A549 treated with GW870086 at 1 μM for 4 hours (cell line): Measurements from ENCODE around the gene H2AZ1. TPM values are rescaled to one million over a fixed set of nuclear protein-coding genes. Genes with fewer than 3 reads are reported as not detected.

Experiments used
- total RNA-seq: library from RNA; stranded (reverse); fragments of 200-300 nt; extraction: Qiagen RNA extraction; gene quantifications from 5 replicates; pipeline ENCODE4 v1.2.3, GENCODE V29; 2022; ENCODE audit warnings: low read depth

The H2AZ1 gene
- total RNA-seq, result 628 to 678 TPM (median 642 TPM) in 5 replicates

DNA sequence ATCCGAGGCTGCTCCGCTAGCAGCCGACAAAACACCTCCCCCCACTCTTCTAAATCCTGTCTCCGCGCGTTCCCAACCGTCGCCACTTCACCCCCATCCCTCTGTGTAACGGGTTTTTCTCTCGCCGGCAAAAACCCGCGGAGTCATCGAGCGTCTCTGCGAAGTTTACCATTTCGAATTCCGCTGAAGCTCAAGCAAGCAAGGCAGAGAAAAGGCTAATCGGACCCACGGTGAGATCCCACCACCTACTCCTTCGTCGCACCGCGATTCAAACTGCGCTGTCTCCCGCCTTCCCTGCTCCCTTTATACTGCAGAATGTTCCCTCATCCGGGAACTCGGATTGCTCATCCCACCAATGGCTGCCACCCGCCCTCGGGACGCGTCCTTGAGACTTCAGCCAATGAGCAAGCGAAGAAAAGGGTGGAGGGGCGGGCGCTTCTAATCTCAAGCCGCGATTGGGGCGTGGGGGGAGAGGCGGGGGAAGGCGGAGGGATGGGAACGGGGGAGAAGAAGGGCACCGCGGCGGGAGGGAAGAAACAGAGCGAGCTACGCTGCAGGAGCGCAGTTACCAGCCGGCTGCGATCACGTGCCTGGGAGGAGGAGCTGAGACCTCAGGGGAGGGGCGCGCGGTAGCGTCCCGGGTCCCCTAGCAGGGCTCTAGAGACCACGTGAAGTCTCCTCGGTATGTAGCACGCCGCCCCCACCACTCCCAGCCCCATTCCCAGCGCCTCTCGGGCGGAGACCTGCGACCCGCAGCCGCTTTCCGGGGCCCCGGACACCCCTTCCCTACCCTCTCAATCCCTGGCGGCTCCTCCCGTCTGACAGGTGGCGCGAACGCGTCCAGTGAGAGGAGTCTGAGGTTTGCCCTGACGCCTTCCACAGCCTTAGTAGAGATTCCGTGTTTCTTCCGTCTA is at the start of gene H2AZ1:
H2AZ1 (minus strand) TSS at position 277 of the 914 bp plus-strand sequence; CDS start at position 172, 105 bp downstream.

DNA sequence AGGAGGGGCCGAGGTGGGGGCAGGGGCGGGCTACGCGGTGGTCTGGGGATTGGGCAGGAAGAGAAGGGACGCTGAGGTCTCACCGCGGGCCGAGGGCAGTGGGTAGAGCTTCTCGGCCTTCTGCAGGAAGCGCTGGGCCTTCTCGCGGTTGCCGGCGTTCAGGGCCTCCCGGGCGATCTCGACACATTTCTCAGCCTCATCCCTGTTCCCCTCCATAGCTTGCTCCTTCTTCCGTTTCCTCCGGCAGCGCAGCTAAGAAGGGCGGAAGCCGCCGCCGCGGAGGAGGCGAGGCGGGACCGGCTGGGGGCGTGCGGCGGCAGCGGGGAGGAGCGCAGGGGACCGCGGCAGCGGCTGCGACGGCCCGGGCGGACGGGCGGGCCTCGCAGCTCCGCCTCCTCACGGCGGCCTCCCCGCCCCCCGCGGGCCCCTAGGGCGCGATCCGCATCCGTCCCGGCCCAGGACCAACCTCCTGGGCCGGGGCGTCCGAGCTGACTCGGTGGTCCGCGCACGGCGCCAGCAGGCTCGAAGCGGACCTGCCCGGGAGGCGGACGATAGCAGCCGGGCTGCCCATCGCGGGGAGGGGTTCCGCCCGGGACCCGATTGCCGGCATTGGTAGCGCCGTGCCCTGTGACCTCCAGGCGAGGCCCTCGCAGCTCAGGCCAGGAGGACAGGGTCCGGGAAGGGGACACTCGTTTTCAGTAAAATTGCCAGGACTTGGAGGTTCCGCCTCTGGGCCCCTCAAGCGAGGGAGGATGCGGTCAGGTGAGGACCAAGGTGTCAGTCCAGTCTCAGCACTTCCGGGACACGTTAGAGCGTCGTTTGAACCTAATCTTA is 3.5 kb downstream of the H2AZ1 start, which contains the start of gene DNAJB14:
DNAJB14 (minus strand) TSS at position 263 of the 834 bp plus-strand sequence; CDS start at position 216, 47 bp downstream.

Other genes with a start within 250 kb of the H2AZ1 start
- gene DAPP1, start 133.4 kb downstream of the H2AZ1 start, total RNA-seq, result not detected in 5 replicates
- 21.9 to 29.7 TPM (median 28.8 TPM) in 5 replicates for gene LAMTOR3, start 55.8 kb downstream of the H2AZ1 start, total RNA-seq
- 13.0 to 20.6 TPM (median 18.0 TPM) in 5 replicates for gene DNAJB14, start 3.7 kb downstream of the H2AZ1 start, total RNA-seq
- gene DDIT4L, start 240.2 kb upstream of the H2AZ1 start, total RNA-seq, result 0.23 to 0.32 TPM (median 0.27 TPM) in 5 replicates